Measurements from ENCODE around the gene DHRS2.

GRCh38 chr14:23639891-23640523 lies 3.8 kb downstream of the DHRS2 start:
- TF ChIP-seq, protein P1, sequence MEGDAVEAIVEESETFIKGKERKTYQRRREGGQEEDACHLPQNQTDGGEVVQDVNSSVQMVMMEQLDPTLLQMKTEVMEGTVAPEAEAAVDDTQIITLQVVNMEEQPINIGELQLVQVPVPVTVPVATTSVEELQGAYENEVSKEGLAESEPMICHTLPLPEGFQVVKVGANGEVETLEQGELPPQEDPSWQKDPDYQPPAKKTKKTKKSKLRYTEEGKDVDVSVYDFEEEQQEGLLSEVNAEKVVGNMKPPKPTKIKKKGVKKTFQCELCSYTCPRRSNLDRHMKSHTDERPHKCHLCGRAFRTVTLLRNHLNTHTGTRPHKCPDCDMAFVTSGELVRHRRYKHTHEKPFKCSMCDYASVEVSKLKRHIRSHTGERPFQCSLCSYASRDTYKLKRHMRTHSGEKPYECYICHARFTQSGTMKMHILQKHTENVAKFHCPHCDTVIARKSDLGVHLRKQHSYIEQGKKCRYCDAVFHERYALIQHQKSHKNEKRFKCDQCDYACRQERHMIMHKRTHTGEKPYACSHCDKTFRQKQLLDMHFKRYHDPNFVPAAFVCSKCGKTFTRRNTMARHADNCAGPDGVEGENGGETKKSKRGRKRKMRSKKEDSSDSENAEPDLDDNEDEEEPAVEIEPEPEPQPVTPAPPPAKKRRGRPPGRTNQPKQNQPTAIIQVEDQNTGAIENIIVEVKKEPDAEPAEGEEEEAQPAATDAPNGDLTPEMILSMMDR (IDR thresholded peaks at IDR 0.05): no peak
- TF ChIP-seq NPAS2 (CRISPR knock-in tag; IDR thresholded peaks at IDR 0.05; ENCODE audit: borderline replicate concordance): no peak
- no peak for TF ChIP-seq CEBPB (IDR thresholded peaks at IDR 0.05)
- TF ChIP-seq POLR2A (IDR thresholded peaks at IDR 0.05; ENCODE audit: low read length): no peak
